Type B pancreatic cell (in vitro differentiated cells): ENCODE data around the gene SULT6B1. TPM values are rescaled to one million over a fixed set of nuclear protein-coding genes. Genes with fewer than 3 reads are reported as not detected.

Source experiments
- DNase-seq: peaks from one replicate; pipeline ENCODE4 v3.0.0; 2021; ENCODE audit warnings: mixed read lengths; ENCODE audit not compliant: unreplicated experiment; ENCODE audit errors: extremely low spot score
- H3K27ac Mint-ChIP-seq: 2 replicates; pipeline ENCODE4 v1.8.0; 2021; ENCODE audit warnings: mild to moderate bottlenecking, mixed read lengths
- H3K27me3 Mint-ChIP-seq: 2 replicates; pipeline ENCODE4 v1.8.0; 2021; ENCODE audit warnings: mixed read lengths
- H3K36me3 Mint-ChIP-seq: 2 replicates; pipeline ENCODE4 v1.8.0; 2021; ENCODE audit warnings: mixed read lengths
- H3K4me1 Mint-ChIP-seq: one replicate; pipeline ENCODE4 v1.8.0; 2021; ENCODE audit warnings: mixed read lengths; ENCODE audit not compliant: unreplicated experiment
- H3K4me3 Mint-ChIP-seq: 2 replicates; pipeline ENCODE4 v1.8.0; 2021; ENCODE audit warnings: mild to moderate bottlenecking, mixed read lengths
- H3K9me3 Mint-ChIP-seq: 2 replicates; pipeline ENCODE4 v1.8.0; 2021; ENCODE audit warnings: mixed read lengths
- total RNA-seq: library from RNA; stranded (reverse); gene quantifications from 2 replicates; pipeline ENCODE4 v1.2.1, GENCODE V29; 2021; ENCODE audit warnings: low replicate concordance
- TF ChIP-seq, protein P1 (sequence below): fragments of 200-600 bp; sonication (generic); conservative IDR thresholded peaks from 2 replicates; pipeline ENCODE4 v1.5.0; 2021; ENCODE audit warnings: antibody characterized with exemption, mild to moderate bottlenecking

Gene SULT6B1
- total RNA-seq, 1 donor from 2014 or later: not detected

DNA sequence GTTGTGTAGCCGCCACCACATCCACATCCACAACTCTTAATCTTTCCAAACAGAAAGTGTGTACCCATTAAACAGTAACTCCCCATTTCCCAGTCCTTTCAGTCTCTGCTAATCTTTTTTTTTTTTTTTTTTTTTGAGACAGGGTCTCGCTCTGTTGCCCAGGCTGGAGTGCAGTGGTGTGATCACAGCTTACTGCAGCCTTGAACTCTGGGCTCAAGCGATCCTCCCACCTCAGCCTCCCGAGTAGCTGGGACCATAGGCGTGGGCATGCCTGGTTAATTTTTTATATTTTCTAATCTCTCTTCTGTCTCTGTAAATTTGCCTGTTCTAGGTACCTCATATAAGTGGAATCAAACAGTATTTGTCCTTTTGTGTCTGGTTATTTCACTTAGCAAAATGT is 35.2 kb downstream of the SULT6B1 start:
- peaks cover 37% of the 10 kb centered on the region for H3K4me1 Mint-ChIP-seq
- no peak overlapping the region for H3K27ac Mint-ChIP-seq
- H3K4me3 Mint-ChIP-seq: no peak overlapping the region
- H3K36me3 Mint-ChIP-seq: peaks cover 45% of the 10 kb centered on the region
- H3K9me3 Mint-ChIP-seq: peaks cover 12% of the 10 kb centered on the region
- DNase-seq: no peak
- H3K27me3 Mint-ChIP-seq: no peaks in the 10 kb centered on the region
- TF ChIP-seq, protein P1, sequence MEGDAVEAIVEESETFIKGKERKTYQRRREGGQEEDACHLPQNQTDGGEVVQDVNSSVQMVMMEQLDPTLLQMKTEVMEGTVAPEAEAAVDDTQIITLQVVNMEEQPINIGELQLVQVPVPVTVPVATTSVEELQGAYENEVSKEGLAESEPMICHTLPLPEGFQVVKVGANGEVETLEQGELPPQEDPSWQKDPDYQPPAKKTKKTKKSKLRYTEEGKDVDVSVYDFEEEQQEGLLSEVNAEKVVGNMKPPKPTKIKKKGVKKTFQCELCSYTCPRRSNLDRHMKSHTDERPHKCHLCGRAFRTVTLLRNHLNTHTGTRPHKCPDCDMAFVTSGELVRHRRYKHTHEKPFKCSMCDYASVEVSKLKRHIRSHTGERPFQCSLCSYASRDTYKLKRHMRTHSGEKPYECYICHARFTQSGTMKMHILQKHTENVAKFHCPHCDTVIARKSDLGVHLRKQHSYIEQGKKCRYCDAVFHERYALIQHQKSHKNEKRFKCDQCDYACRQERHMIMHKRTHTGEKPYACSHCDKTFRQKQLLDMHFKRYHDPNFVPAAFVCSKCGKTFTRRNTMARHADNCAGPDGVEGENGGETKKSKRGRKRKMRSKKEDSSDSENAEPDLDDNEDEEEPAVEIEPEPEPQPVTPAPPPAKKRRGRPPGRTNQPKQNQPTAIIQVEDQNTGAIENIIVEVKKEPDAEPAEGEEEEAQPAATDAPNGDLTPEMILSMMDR: no peak

DNA sequence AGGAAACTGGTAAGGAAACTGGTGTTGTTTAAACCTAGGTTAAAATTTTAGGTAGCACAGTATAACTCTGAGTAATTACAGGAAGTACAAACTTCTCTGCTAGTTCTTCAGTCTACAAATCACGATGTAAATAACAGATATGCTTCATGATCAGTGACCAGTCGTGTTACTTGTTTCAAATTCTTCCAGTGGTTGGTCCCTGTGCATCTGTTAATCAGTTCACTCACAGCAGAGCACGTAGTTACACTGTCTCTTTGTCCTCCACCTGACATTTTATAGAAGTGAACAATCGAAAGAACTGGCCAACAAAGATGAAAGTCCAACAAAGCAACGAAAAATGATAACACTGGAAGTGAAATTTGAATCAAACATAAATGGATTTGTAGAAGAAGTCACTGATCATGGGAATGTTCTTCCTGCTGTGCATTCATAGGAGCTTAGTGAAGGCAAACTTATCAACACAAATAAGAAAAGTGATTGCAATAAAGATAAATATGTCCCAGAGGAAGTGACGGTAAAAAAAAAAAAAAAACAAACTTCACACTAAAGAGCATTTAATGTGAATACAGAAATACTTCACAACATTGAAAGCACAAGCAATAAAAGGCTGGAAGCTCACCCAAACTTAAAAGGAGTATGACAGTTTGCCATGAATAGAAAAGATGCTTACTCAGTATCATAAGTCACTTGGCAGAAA is 38.7 kb downstream of the SULT6B1 start:
- TF ChIP-seq, protein P1: no peak
- H3K4me1 Mint-ChIP-seq: peaks cover 23% of the 10 kb centered on the region
- H3K9me3 Mint-ChIP-seq: peaks cover 12% of the 10 kb centered on the region
- no peaks in the 10 kb centered on the region for H3K27me3 Mint-ChIP-seq
- peak overlapping the region; percentile 69 for H3K27ac Mint-ChIP-seq
- H3K4me3 Mint-ChIP-seq: peak overlapping the region; percentile 6
- DNase-seq: no peak
- peaks cover 54% of the 10 kb centered on the region for H3K36me3 Mint-ChIP-seq

- H3K27ac Mint-ChIP-seq: peak overlapping the region; percentile 90
- H3K9me3 Mint-ChIP-seq: peaks cover 9% of the 10 kb centered on the region
- H3K27me3 Mint-ChIP-seq: no peaks in the 10 kb centered on the region
- no peak for DNase-seq
- H3K4me3 Mint-ChIP-seq: peak overlapping the region; percentile 67
- peaks cover 47% of the 10 kb centered on the region for H3K36me3 Mint-ChIP-seq
- TF ChIP-seq, protein P1: no peak
- peaks cover 22% of the 10 kb centered on the region for H3K4me1 Mint-ChIP-seq
These were observed 40.1 kb downstream of the SULT6B1 start for GRCh38 chr2:37148325-37148724.

DNA sequence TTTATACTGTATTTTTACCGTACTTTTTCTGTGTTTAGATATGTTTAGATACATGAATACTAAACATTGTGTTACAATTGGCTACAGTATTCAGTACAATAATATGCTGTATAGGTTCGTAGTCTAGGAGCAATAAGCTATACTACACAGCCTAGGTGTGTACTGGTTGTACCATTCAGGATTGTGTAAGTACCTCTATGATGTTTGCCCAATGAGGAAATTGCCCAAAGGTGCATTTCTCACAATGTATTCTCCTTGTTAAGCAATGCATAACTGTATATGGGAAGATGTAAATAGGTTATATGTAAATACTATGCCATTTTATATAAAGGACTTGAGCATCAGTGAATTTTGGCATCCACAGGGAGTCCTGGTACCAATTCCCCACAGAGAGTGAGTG is 42.4 kb downstream of the SULT6B1 start:
- TF ChIP-seq, protein P1: no peak
- peaks cover 17% of the 10 kb centered on the region for H3K4me1 Mint-ChIP-seq
- no peak overlapping the region for H3K27ac Mint-ChIP-seq
- no peaks in the 10 kb centered on the region for H3K27me3 Mint-ChIP-seq
- peaks cover 37% of the 10 kb centered on the region for H3K36me3 Mint-ChIP-seq
- peaks cover 4% of the 10 kb centered on the region for H3K9me3 Mint-ChIP-seq
- DNase-seq: no peak
- H3K4me3 Mint-ChIP-seq: no peak overlapping the region

- TF ChIP-seq, protein P1: no peak
- no peak overlapping the region for H3K4me3 Mint-ChIP-seq
- H3K36me3 Mint-ChIP-seq: peaks cover 34% of the 10 kb centered on the region
- peaks cover 8% of the 10 kb centered on the region for H3K4me1 Mint-ChIP-seq
- H3K27me3 Mint-ChIP-seq: no peaks in the 10 kb centered on the region
- H3K9me3 Mint-ChIP-seq: peaks cover 4% of the 10 kb centered on the region
- no peak for DNase-seq
- H3K27ac Mint-ChIP-seq: no peak overlapping the region
These were observed 44.5 kb downstream of the SULT6B1 start for GRCh38 chr2:37143974-37144373.
